Activated B cell treated with CpG ODN at 0.5 μM for 24 hours (primary cell): ENCODE data around the gene C1QTNF12. TPM values are rescaled to one million over a fixed set of nuclear protein-coding genes. Genes with fewer than 3 reads are reported as not detected.

Experiments
- ATAC-seq: fragments of 200-7000 bp; cut with Tn5 transposase; one replicate; pipeline ENCODE4 v1.10.0; 2021; ENCODE audit warnings: low read depth, mild to moderate bottlenecking, moderate library complexity
- CTCF ChIA-PET: fragments of 350-600 bp; sonication (Branson Sonifier 250); formaldehyde crosslinking; loops from one replicate; lab custom pipeline; 2021; ENCODE audit warnings: antibody characterized with exemption; lab: Charles Lee
- POLR2A ChIA-PET: fragments of 350-600 bp; sonication (Branson Sonifier 250); formaldehyde crosslinking; loops from one replicate; lab custom pipeline; 2021; ENCODE audit warnings: antibody characterized with exemption; lab: Charles Lee
- DNase-seq: peaks from one replicate; pipeline ENCODE4 v3.0.0; 2022
- H3K27ac Mint-ChIP-seq: one replicate; pipeline ENCODE4 v1.8.0; 2020; ENCODE audit warnings: mixed read lengths
- H3K27me3 Mint-ChIP-seq: one replicate; pipeline ENCODE4 v1.8.0; 2021; ENCODE audit warnings: mixed read lengths
- H3K36me3 Mint-ChIP-seq: one replicate; pipeline ENCODE4 v1.8.0; 2021; ENCODE audit warnings: low read depth, mixed read lengths
- H3K4me1 Mint-ChIP-seq: one replicate; pipeline ENCODE4 v1.8.0; 2021; ENCODE audit warnings: mixed read lengths
- H3K4me3 Mint-ChIP-seq: one replicate; pipeline ENCODE4 v1.8.0; 2020; ENCODE audit warnings: mild to moderate bottlenecking, mixed read lengths
- H3K9me3 Mint-ChIP-seq: one replicate; pipeline ENCODE4 v1.8.0; 2020; ENCODE audit warnings: mixed read lengths
- CTCF ChIP-seq: fragments of 200-600 bp; IDR thresholded peaks from one replicate; pipeline ENCODE4 v1.8.0; 2022; ENCODE audit warnings: antibody characterized with exemption, mild to moderate bottlenecking
- intact Hi-C: fragments of 100-400 bp; cut with micrococcal nuclease; formaldehyde crosslinking; loops from one replicate; pipeline ENCODE4 v1.15.1; 2024
- total RNA-seq: library from RNA; stranded (reverse); gene quantifications from 2 replicates; pipeline ENCODE4 v1.2.3, GENCODE V29; 2022

The C1QTNF12 gene
- total RNA-seq, 1 donor from 2014 or later = 2.5 TPM

GRCh38 chr1:1270813-1271212 lies 24.3 kb upstream of the C1QTNF12 start:
- POLR2A ChIA-PET = interaction anchor here (1.5 kb wide), 1 partner anchor 20 kb away, joined by 5 read pairs; no protein-coding TSS in a partner anchor
- Mint-ChIP-seq H3K27me3 (no peaks in the 10 kb centered on the region), H3K27ac (no peak overlapping the region), H3K36me3 (peaks cover 29% of the 10 kb centered on the region), H3K4me3 (peak overlapping the region; percentile 70), H3K4me1 (peaks cover 38% of the 10 kb centered on the region), H3K9me3 (no peaks in the 10 kb centered on the region)
- TF ChIP-seq CTCF = no peak
- ATAC-seq (no peak), DNase-seq (no peak)
- intact Hi-C loops = loop anchor here (5.0 kb wide), 2 partner anchors 36 to 259 kb away; partner anchors contain the start of genes ACAP3, ISG15 and PUSL1
- CTCF ChIA-PET = no interaction called here

- DNase-seq (no peak), ATAC-seq (no peak)
- Mint-ChIP-seq H3K9me3 (no peaks in the 10 kb centered on the region), H3K27ac (no peak overlapping the region), H3K4me1 (peaks cover 36% of the 10 kb centered on the region), H3K36me3 (peaks cover 41% of the 10 kb centered on the region), H3K4me3 (no peak overlapping the region), H3K27me3 (no peaks in the 10 kb centered on the region)
- POLR2A ChIA-PET = interaction anchor here (0.5 to 0.6 kb wide), 2 partner anchors 28 to 98 kb away, joined by 5 to 7 read pairs; no protein-coding TSS in a partner anchor
- intact Hi-C loops = no loop called here
- CTCF ChIA-PET = no interaction called here
- TF ChIP-seq CTCF = no peak
These were observed 21.8 kb upstream of the C1QTNF12 start for GRCh38 chr1:1268284-1268682.

GRCh38 chr1:1267488-1268283 lies 21.2 kb upstream of the C1QTNF12 start:
- ChIA-PET POLR2A (interaction anchor here (0.5 kb wide), 1 partner anchor 97 kb away, joined by 7 read pairs; no protein-coding TSS in a partner anchor), CTCF (no interaction called here)
- no peak for TF ChIP-seq CTCF
- Mint-ChIP-seq H3K27me3 (no peaks in the 10 kb centered on the region), H3K9me3 (no peaks in the 10 kb centered on the region), H3K4me3 (no peak overlapping the region), H3K36me3 (peaks cover 45% of the 10 kb centered on the region), H3K27ac (no peak overlapping the region), H3K4me1 (peaks cover 30% of the 10 kb centered on the region)
- no peak for ATAC-seq
- no peak for DNase-seq
- intact Hi-C loops = no loop called here

GRCh38 chr1:1264868-1265272 lies 18.3 kb upstream of the C1QTNF12 start:
- ChIA-PET CTCF (interaction anchor here (1.5 kb wide), 1 partner anchor 27 kb away, joined by 4 read pairs; no protein-coding TSS in a partner anchor), POLR2A (no interaction called here)
- Mint-ChIP-seq H3K36me3 (peaks cover 57% of the 10 kb centered on the region), H3K27me3 (no peaks in the 10 kb centered on the region), H3K9me3 (no peaks in the 10 kb centered on the region), H3K4me1 (peaks cover 16% of the 10 kb centered on the region), H3K27ac (no peak overlapping the region), H3K4me3 (no peak overlapping the region)
- no peak for DNase-seq
- no peak for ATAC-seq
- TF ChIP-seq CTCF = no peak
- intact Hi-C loops = no loop called here

- no peaks in the 10 kb centered on the region for H3K9me3 Mint-ChIP-seq
- H3K27me3 Mint-ChIP-seq = no peaks in the 10 kb centered on the region
- peaks cover 16% of the 10 kb centered on the region for H3K4me1 Mint-ChIP-seq
- ChIA-PET CTCF (interaction anchor here (1.5 kb wide), 1 partner anchor 28 kb away, joined by 4 read pairs; no protein-coding TSS in a partner anchor), POLR2A (no interaction called here)
- ATAC-seq (no peak), DNase-seq (no peak)
- intact Hi-C loops = no loop called here
- H3K4me3 Mint-ChIP-seq = no peak overlapping the region
- TF ChIP-seq CTCF = no peak
- H3K36me3 Mint-ChIP-seq = peaks cover 61% of the 10 kb centered on the region
- H3K27ac Mint-ChIP-seq = no peak overlapping the region
These were observed 17.5 kb upstream of the C1QTNF12 start for GRCh38 chr1:1264026-1264425.
